Kasumi-1 (cell line): ENCODE data around the gene DIPK2B.

Experiments
- DNase-seq, 2 experiments: peaks; one replicate each; lab custom pipeline; 2025; lab: John Stamatoyannopoulos, UW

DIPK2B gene

GRCh38 chrX:45164021-45164621 lies 36.6 kb downstream of the DIPK2B start:
- DNase-seq, result no peak

GRCh38 chrX:45157647-45158046 lies 43.0 kb downstream of the DIPK2B start:
- no peak for DNase-seq

- no peak for DNase-seq
Measured at GRCh38 chrX:45154462-45154861, 46.2 kb downstream of the DIPK2B start.

- no peak for DNase-seq
Measured at GRCh38 chrX:45154033-45154360, 46.7 kb downstream of the DIPK2B start.
